NCI-H524 (cell line): ENCODE measurements around the gene OPTC.
A peak's percentile ranks its signal among the peaks of the same experiment; 100 is the strongest.
"Not testable (repeated sequence)": the region's sequence is repeated elsewhere in the genome, so short reads cannot be mapped to it uniquely, and the experiment has no call there.

Experiments used
- DNase-seq, 2 experiments: peaks; one replicate each; lab custom pipeline; 2025; lab: John Stamatoyannopoulos, UW

Gene OPTC

DNA sequence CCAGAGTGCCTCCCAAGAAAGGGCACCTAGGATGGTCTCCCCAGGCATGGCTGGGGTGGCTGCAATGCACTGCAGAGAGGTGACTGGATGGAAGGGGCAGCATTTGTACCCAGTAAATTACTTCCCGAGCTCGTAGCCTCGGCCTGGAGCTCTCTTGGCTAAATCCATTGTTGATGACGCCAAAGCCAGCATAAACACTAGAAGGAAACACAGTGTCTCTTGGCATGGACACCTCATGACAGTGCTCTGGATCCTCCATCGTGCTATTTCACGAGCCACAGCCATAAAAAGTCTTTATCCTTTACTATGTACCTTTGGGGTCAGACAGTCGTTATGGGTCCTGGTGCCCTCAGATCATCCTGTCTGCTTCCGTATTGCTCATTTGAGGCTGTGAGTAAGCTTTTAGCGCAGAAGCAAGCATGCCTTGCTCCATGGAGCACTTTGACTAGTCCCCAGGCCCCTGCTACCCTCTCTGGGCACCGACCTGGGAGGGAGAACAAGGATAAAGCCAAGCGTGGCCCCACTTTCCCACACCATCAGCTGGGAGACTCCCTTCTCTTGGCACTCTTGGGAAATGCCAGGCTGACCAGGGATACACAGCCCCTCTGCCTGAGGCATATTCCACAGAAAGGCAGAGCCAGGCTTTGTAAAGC lies 28.7 kb upstream of the OPTC start:
- DNase-seq: no peak

DNA sequence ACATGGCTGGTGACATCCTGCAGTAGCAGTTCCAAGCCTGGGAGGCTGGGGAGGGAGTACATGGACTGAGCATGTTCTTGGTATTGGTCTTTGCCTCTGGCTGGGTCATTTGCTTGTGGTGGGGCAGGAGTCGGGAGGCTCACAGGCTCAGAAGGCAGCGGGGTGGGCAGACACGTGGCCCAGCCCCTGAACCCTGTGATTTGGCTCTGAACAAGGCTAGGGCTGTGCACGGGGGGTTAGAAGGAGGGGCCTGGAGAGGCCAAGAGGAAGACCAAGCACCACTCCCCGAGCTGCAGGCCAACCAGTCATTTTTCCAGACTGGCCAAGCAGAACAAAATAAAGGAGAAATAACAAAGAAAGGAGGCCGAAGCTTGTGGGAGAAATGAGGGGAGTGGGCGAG lies 28.0 kb upstream of the OPTC start:
- DNase-seq: no peak

DNA sequence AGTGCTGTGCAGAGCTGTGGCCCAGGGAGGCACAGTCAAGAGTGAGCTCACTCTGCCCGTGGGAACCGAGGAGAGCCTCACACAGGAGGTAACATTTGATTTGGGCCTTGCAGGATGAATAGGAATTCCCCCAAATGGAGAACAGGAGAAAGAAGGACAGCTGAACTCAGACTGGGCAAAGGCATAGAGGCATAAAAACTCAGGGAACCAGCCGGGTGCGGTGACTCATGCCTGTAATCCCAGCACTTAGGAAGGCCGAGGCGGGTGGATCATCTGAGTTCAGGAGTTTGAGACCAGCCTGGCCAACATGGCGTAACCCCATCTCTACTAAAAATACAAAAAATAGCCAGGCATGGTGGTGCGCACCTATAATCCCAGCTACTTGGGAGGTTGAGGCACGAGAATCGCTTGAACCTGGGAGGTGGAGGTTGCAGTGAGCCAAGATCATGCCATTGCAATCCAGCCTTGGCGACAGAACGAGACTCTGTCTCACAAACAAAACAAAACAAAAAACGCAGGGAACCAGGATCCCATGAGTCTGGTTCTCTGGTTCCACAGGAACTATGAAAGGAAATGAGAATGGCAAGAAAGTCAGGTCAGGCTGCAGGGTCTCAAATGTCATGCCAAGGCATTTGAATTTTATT lies 26.9 kb upstream of the OPTC start:
- not testable (repeated sequence) for DNase-seq

DNA sequence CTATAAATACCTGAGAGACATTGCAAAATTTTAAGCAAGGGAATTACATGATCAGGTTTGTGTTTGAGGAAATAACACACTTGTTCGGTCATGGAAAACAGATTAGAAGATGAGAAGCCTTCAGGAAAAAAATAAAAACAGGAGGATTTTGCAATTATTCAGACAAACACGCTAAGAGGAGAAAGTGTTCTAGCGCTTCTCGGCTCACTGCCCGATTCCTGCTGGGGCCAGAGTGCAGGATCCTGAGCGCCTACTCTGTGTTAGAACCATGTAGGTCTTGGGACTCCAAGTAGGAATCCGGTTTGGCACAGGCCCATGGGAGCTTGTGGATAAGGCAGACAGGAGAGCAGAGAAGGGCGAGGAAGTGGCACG lies 26.4 kb upstream of the OPTC start:
- no peak for DNase-seq

DNA sequence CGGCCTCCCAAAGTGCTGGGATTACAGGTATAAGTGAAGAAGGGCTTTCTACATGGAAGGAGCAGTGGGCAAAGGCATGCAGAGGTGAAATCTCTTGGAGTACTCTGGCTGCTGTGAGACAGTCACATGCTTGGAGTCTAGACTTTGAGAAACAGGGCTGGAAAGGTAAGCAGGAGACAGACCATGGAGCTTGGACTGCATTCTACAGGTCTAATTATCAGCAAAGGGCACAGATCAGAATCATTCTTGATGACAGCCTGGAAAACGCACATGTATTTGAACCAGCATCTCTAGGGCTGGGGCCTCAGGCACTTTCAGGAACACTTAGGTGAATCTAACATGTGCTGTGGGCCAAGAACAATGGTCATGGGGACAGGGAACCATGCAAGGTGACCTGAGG lies 25.6 kb upstream of the OPTC start:
- DNase-seq: no peak

DNA sequence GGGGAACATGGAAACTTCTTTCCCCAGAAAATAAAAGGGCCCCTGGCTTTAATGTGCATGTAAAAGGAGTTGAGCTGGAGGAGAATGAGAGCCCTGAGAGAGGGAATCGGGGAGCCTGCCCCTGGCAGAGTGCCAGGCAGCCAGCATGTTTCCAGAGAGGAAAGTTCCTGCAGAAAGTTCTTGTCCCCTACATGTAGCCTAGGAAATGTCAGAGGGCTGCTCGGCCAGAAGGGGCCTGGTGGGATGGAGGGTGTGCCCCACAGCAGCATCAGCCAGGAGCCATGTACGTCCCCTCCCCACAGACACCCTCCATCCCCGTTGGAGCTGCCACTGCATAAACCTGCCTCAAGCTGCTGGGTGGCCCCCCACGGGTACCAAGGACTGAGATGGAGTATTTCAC lies 23.7 kb upstream of the OPTC start:
- DNase-seq: no peak

DNA sequence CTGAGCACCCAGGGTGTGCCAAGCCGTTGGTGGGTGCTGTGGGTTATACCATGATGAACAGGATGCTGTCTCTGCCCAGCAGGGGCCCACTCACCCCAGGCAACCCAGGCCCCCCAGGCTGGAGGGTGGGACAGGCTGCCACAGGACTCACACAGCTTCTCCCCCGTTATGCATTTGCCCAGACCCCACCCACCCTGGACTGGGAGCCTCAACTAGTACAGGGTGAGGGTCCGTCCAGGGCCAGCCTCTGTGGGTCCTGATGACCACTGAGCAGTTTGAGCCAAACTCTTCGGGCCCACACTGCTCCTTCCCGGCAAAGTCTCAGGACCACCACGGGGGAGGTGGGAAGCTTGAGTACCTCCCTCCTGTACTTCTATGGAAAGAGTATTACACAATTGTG lies 22.1 kb upstream of the OPTC start:
- no peak for DNase-seq

DNA sequence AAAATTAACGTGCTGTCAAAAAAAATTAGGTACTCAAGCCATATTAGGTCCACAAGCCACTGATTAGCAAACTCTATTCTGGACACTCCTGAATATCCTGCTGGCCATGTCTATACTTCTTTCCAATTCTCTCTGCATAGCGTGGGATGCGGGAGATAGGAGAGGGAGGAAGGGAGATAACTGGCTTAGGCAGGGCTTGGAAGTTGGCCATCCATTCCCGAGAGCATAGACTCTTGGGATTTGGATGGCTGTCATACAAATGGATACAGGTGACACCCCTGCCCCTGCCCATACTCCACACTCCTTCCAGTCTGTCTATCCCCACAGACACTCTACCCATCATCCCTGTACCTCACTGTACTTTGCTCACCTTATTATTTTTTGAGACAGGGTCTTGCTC lies 20.7 kb upstream of the OPTC start:
- DNase-seq: no peak

DNA sequence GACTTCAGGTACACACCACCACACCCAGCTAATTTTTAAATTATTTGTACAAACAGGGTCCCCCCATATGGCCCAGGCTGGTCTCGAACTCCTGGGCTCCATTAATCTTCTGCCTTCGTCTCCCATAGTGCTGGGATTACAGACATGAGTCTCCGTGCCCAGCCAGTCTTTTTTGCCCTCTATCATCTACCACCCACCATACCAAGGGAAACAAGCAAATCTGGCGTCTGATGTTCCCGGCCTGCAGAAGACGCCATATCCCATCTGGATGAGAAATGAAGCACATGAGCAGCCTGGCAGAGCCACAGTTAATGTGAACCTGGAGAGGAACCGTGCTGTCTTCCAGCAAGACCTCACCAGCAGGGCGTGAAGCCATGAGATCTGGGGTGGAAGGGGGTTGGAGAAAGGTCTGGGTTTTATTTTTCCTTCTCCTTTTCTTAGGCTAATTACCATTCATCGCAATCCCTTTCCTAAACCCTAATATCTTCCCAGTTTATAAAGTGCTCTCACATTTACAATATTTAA lies 20.1 kb upstream of the OPTC start:
- DNase-seq: no peak

DNA sequence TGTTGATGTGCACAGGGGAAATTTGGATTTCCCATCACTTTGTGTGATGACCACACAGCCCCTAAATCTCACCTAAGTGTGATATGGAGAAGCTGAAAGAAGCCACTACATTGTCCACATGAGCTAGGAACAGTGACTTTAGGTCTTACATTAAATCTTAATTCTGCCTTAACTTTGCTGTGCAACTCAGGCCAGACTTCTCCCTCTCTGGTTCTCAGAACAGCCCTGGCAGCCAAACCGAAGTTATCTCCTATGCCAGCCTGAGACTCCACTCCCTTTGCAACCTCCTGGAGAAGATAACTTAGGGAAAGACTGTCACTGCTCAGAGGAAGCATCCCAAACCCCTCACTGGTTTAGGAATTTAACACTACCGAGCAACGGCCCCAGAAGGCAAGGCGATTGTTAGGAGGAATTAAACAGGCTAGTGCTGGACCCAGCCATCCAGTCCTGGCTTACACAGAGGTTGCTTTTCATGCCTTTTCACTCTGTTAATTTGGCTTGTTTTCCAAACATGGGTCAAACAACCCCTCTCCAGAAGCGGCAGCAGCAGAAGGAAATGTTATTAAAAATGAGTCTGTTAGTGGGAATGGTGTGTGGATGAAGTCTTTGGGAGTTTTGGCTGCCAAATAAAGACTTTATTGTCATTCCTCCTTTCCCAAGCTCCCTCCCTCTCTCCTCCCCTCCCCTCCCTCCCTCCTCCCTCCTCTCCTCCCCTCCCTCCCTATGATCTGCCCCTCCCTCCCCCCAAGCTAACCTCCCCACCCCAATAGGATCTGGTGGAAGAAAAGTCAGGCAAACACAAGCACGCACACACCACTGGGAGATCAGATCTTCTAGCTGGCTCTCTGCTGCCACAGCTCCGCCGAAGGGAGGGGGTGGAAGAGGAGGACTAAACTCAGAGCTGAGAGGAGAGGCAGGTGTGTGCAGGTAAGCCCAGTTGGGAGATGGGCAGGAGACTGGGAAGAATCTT lies 18.7 kb upstream of the OPTC start, which contains the start of gene PRELP:
TSS of gene PRELP (plus strand) at position 795 of the 970 bp plus-strand sequence. CDS start 7,379 bp downstream, outside the sequence.
- DNase-seq: no peak

DNA sequence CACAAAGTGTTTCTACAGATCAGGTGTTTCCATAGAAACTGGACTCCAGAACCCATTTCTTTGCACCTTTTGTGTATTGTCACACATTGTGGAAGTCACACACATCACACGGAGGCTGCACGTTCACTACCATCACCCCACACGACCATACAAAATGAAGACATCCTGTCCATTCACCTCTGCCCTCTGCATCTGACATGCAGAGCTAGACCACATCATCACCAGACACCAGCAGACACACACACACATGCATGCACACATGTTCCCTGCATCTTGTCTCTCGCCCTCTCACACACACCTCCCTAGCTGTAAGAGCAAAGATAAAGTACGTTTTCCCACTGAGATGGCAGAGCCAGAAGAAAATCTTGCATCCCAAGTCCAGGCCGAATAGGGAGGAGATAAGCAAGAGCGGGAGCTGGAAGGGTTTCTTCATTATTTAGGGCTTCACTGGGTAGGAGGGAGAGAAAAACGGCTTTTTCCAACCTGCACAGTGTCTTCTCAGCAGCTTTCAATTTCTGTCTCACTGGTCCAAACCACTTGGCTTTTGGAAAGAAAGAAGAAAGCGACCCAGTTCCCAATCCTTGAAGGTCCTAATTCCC lies 17.6 kb upstream of the OPTC start:
- DNase-seq: no peak

DNA sequence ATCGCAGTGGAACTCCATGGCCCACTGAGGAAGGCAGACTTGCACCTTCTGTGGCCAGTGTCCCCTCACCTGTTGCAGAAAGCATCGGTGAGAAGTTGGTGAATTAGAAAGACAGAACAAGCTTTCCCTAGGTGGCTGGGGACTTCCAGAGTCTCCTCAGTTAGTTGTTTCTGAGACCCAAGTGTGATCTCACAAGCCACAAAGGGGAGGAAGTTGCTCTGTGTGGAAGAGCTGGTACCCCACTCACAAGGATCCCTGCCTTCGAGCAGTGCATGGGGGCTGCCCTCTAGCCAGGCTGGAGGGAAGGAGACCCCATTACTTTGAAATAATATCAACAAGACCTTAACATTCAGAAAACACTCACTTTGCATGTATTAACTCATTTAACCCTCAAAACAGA lies 16.2 kb upstream of the OPTC start:
- no peak for DNase-seq

DNA sequence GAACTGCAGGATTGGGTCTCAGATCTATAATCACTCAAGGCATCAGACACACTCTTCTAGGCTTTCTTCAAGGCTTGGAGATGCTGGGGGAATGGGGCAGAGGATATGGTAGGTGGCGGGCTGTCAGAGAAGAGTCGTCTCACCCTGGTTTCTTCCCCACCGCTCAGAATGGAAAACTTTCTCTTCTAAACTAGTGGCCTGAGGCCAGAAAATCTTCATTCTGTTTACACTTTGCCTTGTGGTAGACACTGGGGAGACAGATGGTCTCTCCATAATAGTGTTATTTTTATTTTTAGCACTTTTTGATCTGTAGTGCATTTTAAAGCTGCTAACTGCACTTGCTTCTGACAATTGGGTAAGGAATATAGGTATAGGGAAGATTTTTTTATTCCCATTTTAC lies 15.7 kb upstream of the OPTC start:
- no peak for DNase-seq

DNA sequence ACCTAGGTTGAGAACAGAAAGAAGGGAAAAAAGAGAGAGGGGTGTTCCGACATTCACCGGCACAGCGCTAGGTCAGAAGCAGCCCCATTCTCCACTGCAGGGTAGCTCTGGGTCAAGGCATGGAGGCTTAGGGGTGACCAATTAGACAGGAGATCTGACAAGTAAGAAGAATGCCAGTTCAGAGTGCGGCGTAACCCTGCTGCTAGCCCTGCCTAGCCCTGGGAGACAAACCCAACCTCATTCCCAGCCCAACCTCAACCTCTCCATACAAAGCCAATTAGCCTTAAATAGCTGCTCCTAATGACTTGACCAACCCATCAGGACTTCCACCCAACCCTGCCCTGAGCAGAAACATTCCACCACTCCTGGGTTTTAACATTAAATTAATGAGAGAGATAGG lies 15.0 kb upstream of the OPTC start:
- DNase-seq: no peak

DNA sequence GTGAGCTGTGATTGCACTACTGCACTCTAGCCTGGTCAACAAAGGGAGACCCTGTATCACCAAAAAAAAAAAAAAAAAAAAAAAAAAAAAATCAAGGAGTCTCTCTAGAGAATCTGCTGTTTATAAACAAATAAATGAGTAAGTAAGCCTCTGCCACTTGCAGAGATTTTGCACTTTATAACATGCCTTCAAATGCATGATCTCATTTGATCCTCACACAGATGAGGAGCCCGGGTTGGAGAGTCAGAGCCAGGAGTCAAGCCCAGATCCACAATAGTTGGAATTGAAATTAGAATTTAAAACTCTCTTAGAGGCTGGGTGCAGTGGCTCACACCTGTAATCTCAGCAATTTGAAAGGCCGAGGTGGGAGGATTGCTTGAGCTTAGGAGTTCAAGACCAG lies 14.3 kb upstream of the OPTC start:
- no peak for DNase-seq

DNA sequence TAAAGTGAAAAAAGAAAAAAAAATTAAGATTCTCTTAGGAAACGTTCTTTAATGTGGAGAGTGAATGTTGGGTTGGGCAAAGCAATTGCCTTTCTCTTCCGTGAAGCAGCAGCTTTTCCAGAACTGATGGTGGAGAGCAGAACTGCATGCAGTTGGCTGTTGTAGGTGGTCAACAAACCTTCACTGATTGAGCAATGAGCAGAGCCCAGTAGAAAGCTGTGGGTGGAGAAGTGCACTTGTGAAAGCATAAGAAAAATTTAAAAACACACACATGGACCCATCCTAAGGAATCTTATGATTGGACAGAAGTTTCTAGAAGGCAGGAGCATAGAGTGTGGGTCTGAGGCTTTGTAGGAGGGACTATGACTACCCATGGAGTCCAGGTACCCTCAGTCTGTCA lies 13.9 kb upstream of the OPTC start:
- no peak for DNase-seq

DNA sequence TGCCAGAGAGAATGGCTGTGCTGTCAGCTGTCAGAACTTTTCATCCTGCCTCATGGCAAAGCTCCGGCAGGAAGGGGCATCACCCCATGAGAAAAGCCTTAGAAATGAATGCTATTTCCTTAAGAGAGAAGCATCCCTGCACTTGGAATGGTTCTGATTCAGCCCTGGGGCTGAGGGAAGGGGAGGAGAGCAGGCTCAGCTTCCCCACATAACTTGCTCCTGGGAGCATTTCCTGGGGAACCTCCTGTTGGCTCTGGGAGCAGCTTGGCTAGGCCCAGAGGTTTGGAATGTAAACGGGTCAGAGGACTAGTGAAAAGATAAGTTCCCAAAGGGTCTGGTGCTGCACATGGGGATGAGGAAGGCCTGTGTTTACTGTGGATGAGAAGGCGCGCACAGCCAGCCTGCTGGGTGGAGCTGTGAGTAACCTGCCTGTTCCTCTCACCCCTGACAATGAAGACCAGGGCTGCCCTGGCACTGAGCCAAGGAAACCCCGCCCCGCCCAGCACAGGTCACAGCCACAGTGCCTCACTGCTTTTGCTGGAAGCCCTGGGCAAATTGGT lies 13.3 kb upstream of the OPTC start:
- peak in 1 of 2 experiments; percentile 19 for DNase-seq

DNA sequence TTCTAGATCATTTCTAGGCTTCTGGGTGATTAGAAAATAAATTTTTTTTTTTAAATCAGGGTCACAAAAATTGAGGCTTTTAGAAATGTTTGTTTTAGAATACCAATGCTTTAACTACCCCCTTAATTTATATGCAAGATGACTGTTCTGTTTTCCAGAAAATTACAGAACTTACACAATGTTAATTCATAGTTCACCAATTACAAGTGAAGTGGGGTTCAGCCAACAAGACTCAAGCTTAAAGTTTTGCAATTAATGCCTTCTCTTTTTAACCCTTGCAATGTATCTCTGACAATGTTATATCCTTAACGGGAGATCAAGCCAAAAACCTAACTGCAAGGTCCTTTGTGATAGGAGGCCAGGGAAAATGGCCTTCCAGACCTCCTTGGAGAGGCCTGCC lies 12.8 kb upstream of the OPTC start:
- no peak for DNase-seq

DNA sequence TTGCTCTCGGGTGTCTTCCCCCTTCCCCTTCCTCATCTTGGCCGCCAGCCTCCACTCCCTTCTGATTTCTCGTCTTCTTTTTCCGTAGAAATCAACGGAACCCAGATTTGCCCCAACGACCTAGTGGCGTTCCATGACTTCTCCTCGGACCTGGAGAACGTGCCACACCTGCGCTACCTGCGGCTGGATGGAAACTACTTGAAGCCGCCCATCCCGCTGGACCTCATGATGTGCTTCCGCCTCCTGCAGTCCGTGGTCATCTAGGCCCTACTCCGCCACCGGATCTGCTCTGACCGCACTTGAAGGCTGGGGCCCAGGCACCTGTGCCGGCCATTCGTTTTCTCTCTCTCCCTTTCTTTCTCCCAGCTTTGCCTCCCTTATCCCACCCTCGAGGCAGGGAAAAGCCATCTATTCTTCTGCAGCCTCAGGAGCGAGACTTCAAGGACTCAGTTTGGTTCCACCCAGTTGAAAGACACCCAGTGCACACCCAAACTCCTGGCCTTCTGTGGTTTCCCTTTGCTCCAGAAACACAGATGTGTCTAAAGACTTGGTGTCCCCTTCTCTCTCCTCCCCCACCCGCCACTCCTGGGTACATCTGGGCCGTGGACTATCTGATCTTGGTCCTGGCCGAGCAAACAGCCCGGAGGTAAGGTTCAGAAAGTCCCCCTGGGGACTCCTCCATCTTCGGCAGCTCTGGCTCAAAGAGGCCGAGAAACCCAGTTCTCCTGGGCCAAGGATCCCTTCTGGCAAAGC lies 7.2 kb upstream of the OPTC start:
- DNase-seq: no peak

DNA sequence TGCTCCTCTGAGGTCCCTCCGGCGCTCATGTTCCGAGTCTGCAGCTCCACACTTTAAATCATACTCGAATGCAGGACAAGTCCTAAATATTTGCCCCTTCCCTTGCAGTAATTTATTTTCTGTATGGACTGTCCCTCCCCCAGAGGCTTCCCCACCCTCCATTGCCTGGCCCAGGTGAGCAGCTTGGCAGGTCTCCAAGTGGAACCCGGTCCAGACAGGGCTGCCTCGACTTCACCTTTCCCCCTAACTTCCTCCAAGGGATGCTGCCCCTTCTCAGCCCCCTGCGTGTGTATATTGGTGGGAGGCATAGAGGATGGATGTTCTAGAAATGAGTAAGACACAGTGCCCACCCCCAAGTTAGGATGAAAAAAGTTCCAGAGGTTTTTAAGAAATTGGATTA lies 5.4 kb upstream of the OPTC start:
- DNase-seq: no peak

DNA sequence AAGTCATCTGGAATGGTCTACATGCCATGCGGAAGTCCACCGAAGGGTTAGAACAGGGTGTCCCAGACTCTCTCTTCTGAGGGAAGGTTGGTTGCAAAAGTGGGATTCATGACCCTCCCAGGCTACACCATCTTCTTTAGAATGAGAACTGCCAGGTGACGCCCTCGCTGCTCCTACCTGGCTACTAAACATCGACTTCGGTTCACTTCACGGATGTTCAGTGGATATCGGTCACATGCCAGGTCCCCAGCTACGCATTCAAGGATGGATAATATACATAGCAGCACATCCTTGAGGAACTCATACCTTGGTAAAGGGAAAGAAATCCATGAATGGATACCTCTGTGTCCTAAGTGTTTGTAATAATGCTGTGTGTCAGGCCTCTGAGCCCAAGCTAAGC lies 3.3 kb upstream of the OPTC start:
- no peak for DNase-seq
